SIG-M5 treated with dmso at 0.1 percent for 504 hours (cell line): ENCODE results near the gene TLR2.
"Not testable (repeated sequence)": the region's sequence is repeated elsewhere in the genome, so short reads cannot be mapped to it uniquely, and the experiment has no call there.

Experiments
- DNase-seq: peaks from one replicate; lab custom pipeline; 2025; ENCODE audit not compliant: unreplicated experiment; lab: John Stamatoyannopoulos, UW

The TLR2 gene

GRCh38 chr4:153655928-153656327 is 28.2 kb upstream of the TLR2 start:
- peak; percentile 57 for DNase-seq

- DNase-seq: peak; percentile 90
Observed at GRCh38 chr4:153661215-153661822, 22.8 kb upstream of the TLR2 start.

- DNase-seq: no peak
Observed at GRCh38 chr4:153661908-153662307, 22.2 kb upstream of the TLR2 start.

- no peak for DNase-seq
Observed at GRCh38 chr4:153663667-153664066, 20.4 kb upstream of the TLR2 start.

GRCh38 chr4:153666505-153666904 is 17.6 kb upstream of the TLR2 start:
- DNase-seq: not testable (repeated sequence)

GRCh38 chr4:153668647-153669046 is 15.4 kb upstream of the TLR2 start:
- no peak for DNase-seq

GRCh38 chr4:153669838-153670237 is 14.2 kb upstream of the TLR2 start:
- DNase-seq: no peak

- DNase-seq: no peak
Observed at GRCh38 chr4:153676486-153676885, 7.6 kb upstream of the TLR2 start.

GRCh38 chr4:153676984-153677383 is 7.1 kb upstream of the TLR2 start:
- DNase-seq: peak; percentile 38

GRCh38 chr4:153679486-153679885 is 4.6 kb upstream of the TLR2 start:
- no peak for DNase-seq

GRCh38 chr4:153683763-153684181 is 308 bp upstream of the TLR2 start:
- DNase-seq: no peak

GRCh38 chr4:153684971-153685371 is 891 bp downstream of the TLR2 start:
- DNase-seq: no peak

GRCh38 chr4:153704522-153704921 is 20.4 kb downstream of the TLR2 start:
- DNase-seq: no peak

GRCh38 chr4:153705743-153706468 is 21.8 kb downstream of the TLR2 start:
- DNase-seq: peak; percentile 87

- peak; percentile 55 for DNase-seq
Observed at GRCh38 chr4:153706519-153706918, 22.4 kb downstream of the TLR2 start.

- no peak for DNase-seq
Observed at GRCh38 chr4:153710681-153711080, 26.6 kb downstream of the TLR2 start.

- DNase-seq: no peak
Observed at GRCh38 chr4:153713866-153714646, 30.0 kb downstream of the TLR2 start.

GRCh38 chr4:153722036-153722435 is 38.0 kb downstream of the TLR2 start:
- DNase-seq: no peak

GRCh38 chr4:153724606-153725005 is 40.5 kb downstream of the TLR2 start:
- DNase-seq: no peak

- no peak for DNase-seq
Observed at GRCh38 chr4:153725136-153725830, 41.2 kb downstream of the TLR2 start.

- DNase-seq: no peak
Observed at GRCh38 chr4:153725831-153726154, 41.7 kb downstream of the TLR2 start.

GRCh38 chr4:153728151-153728550 is 44.1 kb downstream of the TLR2 start:
- DNase-seq: no peak
